IPS-18c (cell line): Measurements from ENCODE around the gene INSIG1.

Experiments
- H3K4me3 ChIP-seq: 2 replicates; pipeline ENCODE4 v1.7.0; 2013; ENCODE audit warnings: low read depth, mild to moderate bottlenecking, low read length, moderate library complexity; ENCODE audit not compliant: insufficient read depth
- H3K9me3 ChIP-seq: one replicate; pipeline ENCODE4 v1.6.1; 2013; ENCODE audit warnings: mild to moderate bottlenecking, low read length, moderate library complexity; ENCODE audit not compliant: control insufficient read depth, insufficient read depth

The INSIG1 gene

DNA sequence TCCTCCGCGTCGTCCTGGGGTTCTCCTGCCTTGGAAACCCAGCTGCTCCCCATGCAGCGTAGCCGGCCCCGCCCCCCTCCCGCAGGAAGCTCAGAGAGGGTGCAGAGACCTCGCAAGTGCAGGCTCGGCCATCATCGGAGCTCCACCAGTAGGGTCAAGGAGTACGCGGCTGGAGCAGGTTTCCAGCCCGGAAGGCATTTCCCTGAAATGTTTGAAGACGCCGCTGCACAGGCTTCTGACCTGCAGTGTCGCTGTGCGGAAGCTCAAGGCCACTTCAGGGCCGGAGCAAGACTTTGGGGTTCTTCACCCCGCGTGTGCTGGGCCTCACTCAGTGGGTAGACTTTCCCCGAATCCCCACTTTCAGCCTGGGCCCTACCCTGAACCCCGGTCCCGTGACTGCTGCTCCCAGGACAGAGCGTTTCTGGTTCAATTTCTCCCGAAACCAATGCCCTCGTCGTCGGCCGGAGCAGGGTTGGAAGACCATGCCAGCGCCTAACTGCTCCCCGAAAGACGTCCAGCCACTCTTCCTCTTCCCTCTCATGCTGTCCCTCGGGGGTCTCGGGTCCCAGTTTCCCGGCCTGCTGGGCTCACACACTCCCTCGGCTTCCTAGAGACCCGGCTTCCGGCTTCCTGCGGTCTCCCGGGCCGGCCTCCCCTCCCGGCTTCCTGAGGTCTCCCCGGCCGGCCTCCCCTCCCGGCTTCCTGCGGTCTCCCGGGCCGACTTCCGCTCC lies 52.1 kb downstream of the INSIG1 start:
- H3K4me3 ChIP-seq = no peak overlapping the region
- no peaks in the 10 kb centered on the region for H3K9me3 ChIP-seq

DNA sequence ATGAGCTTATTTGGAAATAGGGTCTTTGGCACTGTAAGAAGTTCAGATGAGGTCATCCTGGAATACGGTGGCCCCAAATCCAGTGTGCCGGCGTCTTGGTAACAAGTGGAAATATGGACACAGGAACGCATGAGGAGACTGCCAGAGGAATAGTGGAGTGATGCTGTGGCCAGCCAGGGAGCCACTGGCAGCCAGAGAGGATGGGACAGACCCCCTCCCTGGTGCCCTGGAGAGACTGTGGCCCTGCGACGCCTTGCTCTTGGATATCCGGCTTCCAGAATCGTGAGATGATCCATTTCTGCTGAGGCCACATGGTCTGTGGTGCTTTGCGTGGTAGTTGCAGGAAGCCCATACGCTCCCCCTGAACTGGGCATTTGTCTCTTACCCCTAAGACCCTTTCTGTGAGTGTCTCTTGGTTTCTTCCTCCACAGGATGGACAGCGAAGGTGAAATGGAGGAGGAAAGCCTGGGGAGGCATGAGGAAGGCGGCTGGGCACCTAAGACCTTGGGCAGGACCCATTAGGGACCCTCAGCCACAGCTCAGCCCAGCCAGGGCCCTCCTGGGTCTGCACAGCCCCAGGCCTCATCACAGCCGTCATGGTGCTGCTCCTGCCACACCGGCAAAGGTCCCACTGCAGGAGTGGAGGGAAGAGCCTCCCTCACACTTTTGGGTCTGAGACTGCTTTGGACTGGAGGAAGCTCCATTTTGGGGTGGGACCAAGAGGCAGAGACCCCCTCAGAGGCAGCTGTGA lies 53.6 kb downstream of the INSIG1 start:
- H3K9me3 ChIP-seq = no peaks in the 10 kb centered on the region

DNA sequence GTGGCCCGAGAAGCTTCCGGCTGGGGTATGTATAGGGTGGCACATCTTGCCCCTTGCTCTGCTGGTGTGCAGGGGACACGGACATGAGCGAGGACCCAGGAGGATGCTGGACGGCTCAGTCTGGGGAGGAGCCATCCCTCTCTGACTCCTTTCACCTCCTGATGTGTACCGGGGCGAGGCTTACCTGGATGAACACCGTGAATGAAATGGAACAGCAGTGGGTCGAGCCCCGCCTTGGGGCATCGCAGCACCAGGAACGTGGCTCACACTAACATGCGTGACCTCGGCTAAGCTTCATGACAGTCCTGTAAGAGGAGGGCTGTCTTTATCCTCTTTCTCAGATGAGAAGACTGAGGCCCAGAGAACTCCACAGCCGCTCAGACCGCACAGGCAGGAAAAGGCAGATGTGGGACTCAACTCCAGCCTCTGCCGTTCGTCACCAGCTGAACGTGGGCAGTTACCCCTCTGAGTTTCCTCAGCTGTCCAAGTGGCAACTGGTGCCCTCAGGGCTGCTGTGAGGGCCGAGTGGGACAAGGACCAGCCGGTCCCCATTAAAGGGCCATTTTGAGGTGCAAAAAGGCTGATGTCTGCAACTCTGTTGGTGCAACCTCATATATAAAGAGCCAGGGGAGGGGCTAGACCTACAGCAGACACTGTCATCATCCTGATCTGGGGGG lies 54.5 kb downstream of the INSIG1 start:
- Histone ChIP-seq H3K9me3 (no peaks in the 10 kb centered on the region), H3K4me3 (no peak overlapping the region)

More for the DNA sequence above, 53.6 kb downstream of the INSIG1 start:
- no peak overlapping the region for H3K4me3 ChIP-seq

DNA sequence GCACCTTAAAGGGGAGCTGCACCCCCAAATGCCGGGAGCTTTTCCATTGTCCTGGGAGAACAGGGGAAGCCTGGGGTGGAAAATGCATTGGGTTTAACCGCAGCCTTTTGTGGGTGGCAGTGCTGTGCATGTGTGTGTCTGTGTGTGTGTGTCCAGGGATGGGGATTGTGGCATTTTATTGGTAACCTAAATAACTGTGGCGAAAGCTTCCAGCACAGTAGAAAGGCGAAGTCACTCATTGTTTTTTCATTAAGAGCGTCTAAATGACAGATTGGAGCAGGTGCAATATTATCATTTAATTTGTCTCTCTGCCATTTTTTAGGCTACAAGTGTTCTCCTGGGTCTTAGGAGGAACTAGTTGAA lies 55.1 kb downstream of the INSIG1 start:
- H3K4me3 ChIP-seq = no peak overlapping the region

DNA sequence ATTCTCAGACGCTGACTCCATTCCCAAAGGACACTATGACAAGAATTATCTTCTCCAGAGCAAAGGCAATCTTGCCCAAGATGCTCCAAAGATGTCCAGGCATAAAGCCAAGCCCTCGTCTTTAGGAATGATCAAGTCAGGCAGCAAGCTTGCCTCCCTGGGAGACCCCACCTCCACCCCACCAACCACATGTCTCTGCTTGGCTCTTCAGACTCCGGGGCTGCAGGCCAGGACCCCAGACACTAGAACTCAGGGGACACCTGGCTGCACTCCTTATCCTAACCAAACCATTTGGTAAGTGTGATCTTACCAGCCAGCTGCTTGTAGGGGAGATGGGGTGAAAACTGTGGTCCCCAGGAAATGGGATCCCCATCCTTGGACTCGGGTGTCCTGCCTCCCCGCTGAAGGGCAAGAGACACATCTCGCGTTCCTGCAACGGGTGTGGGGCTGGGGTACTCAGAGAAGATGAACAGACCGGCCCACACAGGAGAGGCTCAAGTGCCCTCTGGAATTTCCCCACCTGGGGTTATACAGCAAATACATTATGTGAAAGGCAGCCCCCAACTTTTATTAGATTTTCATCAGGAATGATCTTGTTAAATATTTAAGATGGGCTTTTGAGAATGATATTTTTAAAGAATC lies 55.7 kb downstream of the INSIG1 start:
- Histone ChIP-seq H3K4me3 (no peak overlapping the region), H3K9me3 (no peaks in the 10 kb centered on the region)

More for the DNA sequence above, 55.1 kb downstream of the INSIG1 start:
- H3K9me3 ChIP-seq = no peaks in the 10 kb centered on the region

DNA sequence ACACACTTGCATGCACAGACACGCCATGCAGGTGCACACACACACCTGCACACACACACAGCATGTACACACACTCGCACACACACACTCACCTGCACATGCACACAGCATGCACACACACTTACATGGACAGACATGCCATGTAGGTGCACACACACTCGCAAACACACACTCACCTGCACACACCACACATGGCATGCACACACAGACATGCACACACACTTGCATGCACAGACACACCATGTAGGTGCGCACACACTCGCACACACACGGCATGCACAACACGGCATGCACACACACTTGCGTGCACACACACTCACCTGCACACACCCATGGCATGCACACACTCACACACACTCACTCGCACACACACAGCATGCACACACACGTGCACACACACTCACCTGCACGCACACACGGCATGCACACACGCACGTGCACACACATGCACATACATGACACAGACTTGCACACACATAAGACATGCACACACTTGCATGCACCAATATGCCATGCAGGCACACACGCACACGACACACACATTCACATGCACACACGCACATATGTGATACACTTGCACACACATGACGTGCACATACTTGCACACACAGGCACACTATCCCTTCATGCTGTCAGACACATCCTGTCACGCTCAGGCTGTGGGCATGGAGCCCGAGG lies 56.8 kb downstream of the INSIG1 start:
- H3K9me3 ChIP-seq = no peaks in the 10 kb centered on the region
- no peak overlapping the region for H3K4me3 ChIP-seq

DNA sequence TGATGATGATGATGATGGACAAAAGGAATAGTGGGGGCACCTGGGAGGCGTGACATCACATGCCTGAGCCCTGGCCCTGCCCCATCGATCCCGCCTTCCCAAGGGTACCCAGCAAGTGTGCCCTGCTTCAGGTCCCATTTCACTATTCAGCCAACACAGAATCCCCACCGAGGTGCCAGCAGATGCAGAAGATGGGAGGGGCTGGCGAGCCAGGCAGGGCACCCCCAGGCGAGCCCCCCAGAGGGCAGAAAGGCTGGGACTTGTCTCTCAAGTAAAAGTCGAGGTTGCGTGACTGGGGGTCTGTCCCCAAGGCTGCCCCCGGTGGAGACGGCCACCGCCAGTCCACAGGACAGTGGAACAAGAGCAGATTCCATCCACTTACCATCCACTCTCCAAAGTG lies 57.5 kb downstream of the INSIG1 start:
- no peak overlapping the region for H3K4me3 ChIP-seq

DNA sequence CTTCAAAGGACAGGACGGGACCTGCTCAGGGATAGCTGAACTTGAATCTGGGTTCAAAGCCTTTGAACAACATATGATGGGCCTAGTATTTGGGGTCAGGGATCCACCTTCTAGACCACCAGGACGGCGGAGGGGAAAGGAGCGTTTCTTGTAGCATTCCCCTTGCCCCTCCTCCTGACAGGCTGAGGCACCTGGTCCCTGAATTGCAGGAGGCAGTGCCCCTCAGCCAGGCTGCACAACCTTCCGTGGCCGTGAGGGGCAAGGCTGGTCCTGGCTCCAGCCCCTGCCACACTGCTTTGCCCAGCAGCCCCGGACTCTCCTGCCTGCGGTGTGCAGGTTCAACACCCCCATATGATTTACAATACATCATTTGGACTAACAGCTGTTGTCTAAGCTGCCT lies 58.1 kb downstream of the INSIG1 start:
- Histone ChIP-seq H3K9me3 (no peaks in the 10 kb centered on the region), H3K4me3 (no peak overlapping the region)

More for the DNA sequence above, 57.5 kb downstream of the INSIG1 start:
- no peaks in the 10 kb centered on the region for H3K9me3 ChIP-seq

DNA sequence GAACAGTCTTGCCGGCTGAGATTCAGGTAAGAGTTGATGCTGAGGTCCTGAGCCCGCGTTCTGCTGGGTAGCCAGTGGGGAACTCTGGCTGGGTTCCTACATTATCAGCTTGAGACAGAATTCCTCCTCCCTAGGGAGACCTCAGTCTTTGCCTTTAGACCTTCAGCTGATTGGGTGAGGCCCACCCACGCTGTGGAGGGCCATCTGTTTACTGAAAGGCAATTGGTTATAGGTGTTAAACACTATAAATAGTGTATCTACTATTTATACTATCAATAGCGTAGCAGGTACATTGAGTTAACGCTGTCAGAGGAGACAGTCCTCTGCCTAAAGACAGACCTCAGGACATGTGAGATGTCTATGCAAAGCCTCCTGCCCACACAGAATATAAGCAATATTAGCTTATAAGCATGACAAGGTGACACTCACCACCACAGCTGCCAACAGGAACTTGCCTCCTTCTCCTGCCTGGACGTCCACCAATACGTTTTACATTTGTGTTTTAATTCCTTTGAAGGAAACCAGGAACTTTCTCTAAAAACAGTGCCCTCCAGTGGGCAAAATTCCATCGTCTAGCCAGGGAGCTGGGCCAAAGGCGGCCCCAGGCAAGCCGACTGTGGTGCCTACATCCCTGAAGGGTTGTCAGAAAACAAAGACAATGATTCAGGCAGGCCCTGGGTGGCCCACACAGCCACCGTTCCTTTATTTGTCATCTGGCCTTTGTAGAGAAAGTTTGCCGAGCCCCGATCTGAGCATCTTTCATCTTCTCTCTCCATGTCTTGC lies 58.8 kb downstream of the INSIG1 start:
- H3K9me3 ChIP-seq = no peaks in the 10 kb centered on the region
- H3K4me3 ChIP-seq = no peak overlapping the region

DNA sequence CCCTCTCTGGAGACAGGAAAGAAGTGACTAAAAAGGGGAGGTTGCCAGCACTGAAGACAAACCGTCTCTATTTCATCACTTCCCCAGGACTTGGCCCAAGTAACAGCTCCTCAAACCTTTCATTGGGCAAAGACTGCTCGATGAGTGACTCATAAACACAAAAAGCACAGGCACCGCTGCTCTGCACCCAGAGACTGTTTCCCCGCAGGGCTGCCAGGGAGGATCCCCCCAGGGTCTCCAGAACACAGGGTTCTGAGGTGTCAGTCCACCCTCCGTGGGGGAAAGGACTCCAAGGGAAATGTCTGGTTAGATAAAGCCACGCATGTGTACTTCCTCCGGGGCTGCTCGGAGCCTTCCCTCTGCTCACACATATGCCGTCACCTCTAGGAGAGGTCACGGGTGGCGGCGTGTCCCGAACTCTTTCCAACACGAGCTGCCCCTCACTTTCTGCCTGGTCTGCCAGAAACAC lies 59.9 kb downstream of the INSIG1 start:
- Histone ChIP-seq H3K4me3 (no peak overlapping the region), H3K9me3 (no peaks in the 10 kb centered on the region)

DNA sequence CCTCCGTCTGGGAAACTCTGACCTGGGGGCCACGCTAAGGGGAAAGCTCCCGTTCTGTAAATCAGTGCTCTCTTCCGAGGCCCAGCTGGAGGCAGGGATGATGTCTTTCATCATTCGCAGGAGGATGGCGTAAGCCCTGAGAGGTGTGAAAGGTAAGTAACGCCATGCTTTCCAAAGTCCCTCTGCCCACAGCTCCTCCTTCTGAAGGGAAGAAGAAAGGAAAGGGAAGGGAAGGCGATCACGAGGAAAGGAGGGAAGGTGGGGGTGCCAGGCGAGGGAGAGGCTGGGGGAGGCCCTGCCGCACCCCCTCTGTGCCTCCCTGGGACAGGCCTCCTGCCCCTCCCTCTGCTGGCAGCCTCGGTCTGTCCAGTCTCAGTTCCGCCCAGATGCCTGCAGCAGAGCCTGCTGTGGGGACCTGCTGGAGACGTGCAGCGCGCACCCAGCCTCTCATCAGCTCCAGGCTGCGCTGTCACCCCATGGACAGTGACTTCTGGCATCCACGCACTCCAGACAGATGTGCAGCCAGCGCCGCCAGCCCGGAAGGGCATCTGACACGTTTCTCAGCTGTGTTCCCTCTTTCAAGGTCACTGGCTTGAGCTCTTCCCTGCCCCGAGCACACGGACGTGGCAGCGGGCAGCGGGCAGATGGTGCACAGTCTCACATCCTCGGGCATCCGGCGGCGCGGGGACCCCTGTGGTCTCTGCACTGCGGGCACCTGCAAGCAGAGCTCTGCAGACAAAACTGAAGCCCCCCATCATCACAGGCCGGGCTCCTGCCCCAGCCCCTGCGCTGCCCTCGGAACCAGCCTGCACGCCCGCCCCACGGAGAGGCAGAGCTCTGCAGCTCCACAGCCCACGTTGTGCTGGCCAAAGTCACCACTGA lies 60.6 kb downstream of the INSIG1 start:
- Histone ChIP-seq H3K9me3 (no peaks in the 10 kb centered on the region), H3K4me3 (no peak overlapping the region; the same call in 1 of the 2 replicates)

DNA sequence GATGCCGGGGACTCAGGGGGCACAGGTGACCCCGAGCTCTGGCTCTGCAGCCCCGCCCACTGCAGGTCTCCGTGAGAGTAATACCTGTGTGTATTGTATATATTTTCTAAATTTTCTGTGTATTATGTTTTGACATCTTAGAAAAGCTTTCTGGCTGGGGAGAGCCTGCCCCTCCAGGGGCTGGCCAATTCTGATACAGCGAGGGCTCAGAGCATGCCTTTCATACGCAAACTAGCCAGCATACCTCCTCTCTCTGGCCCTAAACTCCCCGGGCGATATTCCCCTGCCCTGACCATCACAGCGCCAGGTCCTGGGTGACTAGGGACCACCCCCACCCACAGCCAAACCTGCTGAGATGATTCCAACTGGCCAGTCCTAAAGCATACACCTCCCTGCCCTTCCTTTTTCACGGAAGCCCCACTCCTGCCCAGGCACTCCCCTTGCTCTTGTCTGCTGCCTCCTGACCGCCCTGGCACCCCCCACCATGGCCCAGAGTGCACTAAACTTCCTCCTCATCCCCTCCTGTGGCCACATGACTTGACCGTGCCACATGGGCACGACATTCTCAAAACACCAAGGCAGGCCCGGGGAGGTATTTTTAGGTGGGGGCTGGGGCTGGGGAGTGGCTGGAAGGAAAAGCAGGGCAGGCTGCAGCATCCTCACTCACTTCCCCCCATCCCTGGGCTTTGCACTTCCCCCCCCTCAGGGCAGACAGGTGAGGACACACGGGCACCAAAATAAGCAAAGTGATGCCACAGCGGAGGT lies 61.5 kb downstream of the INSIG1 start:
- Histone ChIP-seq H3K9me3 (no peaks in the 10 kb centered on the region), H3K4me3 (no peak overlapping the region; the same call in 1 of the 2 replicates)
